Measurements from ENCODE around the gene LRGUK. TPM values are rescaled to one million over a fixed set of nuclear protein-coding genes. Genes with fewer than 3 reads are reported as not detected.

LRGUK gene
- total RNA-seq, 1 experiment from 2014 or later: 0.49 TPM

- peak; percentile 69 for ATAC-seq
- no TSS peak for BruUV-seq (replicated peaks)
- POLR2A ChIA-PET: no interaction called here
- Histone ChIP-seq H3K4me2 (ENCODE audit: low read length) (no peak overlapping the region), H3K79me2 (ENCODE audit: insufficient read depth, low read length) (no peaks in the 10 kb centered on the region), H3K9me3 (ENCODE audit: control insufficient read depth in 1 of 2, insufficient read depth in 1 of 2, low read depth in 1 of 2, low read length in 2 of 2) (no peaks in the 10 kb centered on the region), H3K4me1 (ENCODE audit: control insufficient read depth in 1 of 2, insufficient read depth in 2 of 2, low read length in 2 of 2) (no peaks in the 10 kb centered on the region), H3K9ac (ENCODE audit: low read length) (no peak overlapping the region), H3K27me3 (ENCODE audit: insufficient read depth, low read length) (no peaks in the 10 kb centered on the region), H3K9me2 (ENCODE audit: insufficient read depth) (no peaks in the 10 kb centered on the region), H4K20me1 (ENCODE audit: insufficient read depth) (no peaks in the 10 kb centered on the region), H3K27ac (ENCODE audit: low read depth, low read length) (no peak overlapping the region), H2AFZ (ENCODE audit: low read depth, low read length, poor library complexity, severe bottlenecking) (no peak overlapping the region), H3K36me3 (ENCODE audit: control insufficient read depth in 1 of 2, insufficient read depth in 2 of 2, low read length in 2 of 2) (no peaks in the 10 kb centered on the region), H3K4me3 (replicated peaks in 1 of 2; ENCODE audit: low read depth in 1 of 2, low read length in 2 of 2) (no peak overlapping the region)
- CTCF ChIA-PET: interaction anchor here (1.3 kb wide), 1 partner anchor 208 kb away, joined by 3 read pairs; no protein-coding TSS in a partner anchor
- RAD21 ChIA-PET (ENCODE audit: low non-redundant PET in 1 of 2, low total read pairs in 2 of 2, uncharacterized antibody in 2 of 2, unreplicated experiment in 2 of 2): no interaction called here
- DNase-seq (ENCODE audit: low read depth, low spot score): peak; percentile 10
- peak; percentile 61 for TF ChIP-seq RAD21 (IDR thresholded peaks at IDR 0.05; ENCODE audit: low read depth)
- peak in 1 of 3 experiments; percentile 38; a peak in 1 of 6 replicates for TF ChIP-seq CTCF (IDR thresholded peaks at IDR 0.05 in 2 of 3, conservative IDR thresholded peaks at IDR 0.05 in 1 of 3; ENCODE audit: borderline replicate concordance in 1 of 3, insufficient read depth in 1 of 3, low read depth in 2 of 3, low read length in 2 of 3)
- no peak for TF ChIP-seq ZFX (IDR thresholded peaks at IDR 0.05)
- intact Hi-C loops (cut with micrococcal nuclease): no loop called here
Measured at GRCh38 chr7:134254311-134254710, 127.2 kb downstream of the LRGUK start.

- no peaks in the 10 kb centered on the region for H3K79me2 ChIP-seq (ENCODE audit: insufficient read depth, low read length)
- no TSS peak for BruUV-seq (replicated peaks)
- no peak for ATAC-seq
- no peaks in the 10 kb centered on the region for H4K20me1 ChIP-seq (ENCODE audit: insufficient read depth)
- H3K27ac ChIP-seq (ENCODE audit: low read depth, low read length): no peak overlapping the region
- no peaks in the 10 kb centered on the region for H3K9me3 ChIP-seq (ENCODE audit: control insufficient read depth in 1 of 2, insufficient read depth in 1 of 2, low read depth in 1 of 2, low read length in 2 of 2)
- ChIA-PET CTCF (no interaction called here), POLR2A (no interaction called here), RAD21 (ENCODE audit: low non-redundant PET in 1 of 2, low total read pairs in 2 of 2, uncharacterized antibody in 2 of 2, unreplicated experiment in 2 of 2) (no interaction called here)
- no peaks in the 10 kb centered on the region for H3K9me2 ChIP-seq (ENCODE audit: insufficient read depth)
- no peak overlapping the region for H3K9ac ChIP-seq (ENCODE audit: low read length)
- H3K4me3 ChIP-seq (replicated peaks in 1 of 2; ENCODE audit: low read depth in 1 of 2, low read length in 2 of 2): no peak overlapping the region
- no peak overlapping the region for H2AFZ ChIP-seq (ENCODE audit: low read depth, low read length, poor library complexity, severe bottlenecking)
- H3K27me3 ChIP-seq (ENCODE audit: insufficient read depth, low read length): no peaks in the 10 kb centered on the region
- H3K36me3 ChIP-seq (ENCODE audit: control insufficient read depth in 1 of 2, insufficient read depth in 2 of 2, low read length in 2 of 2): no peaks in the 10 kb centered on the region
- DNase-seq (ENCODE audit: low read depth, low spot score): no peak
- H3K4me2 ChIP-seq (ENCODE audit: low read length): no peak overlapping the region
- TF ChIP-seq EGR1 (IDR thresholded peaks at IDR 0.05; ENCODE audit: low read depth): no peak
- peak; percentile 29; the same call in 1 of the 2 replicates for TF ChIP-seq RAD21 (IDR thresholded peaks at IDR 0.05; ENCODE audit: low read depth)
- no peak for TF ChIP-seq ZNF274 (IDR thresholded peaks at IDR 0.05; ENCODE audit: low read depth, low read length)
- H3K4me1 ChIP-seq (ENCODE audit: control insufficient read depth in 1 of 2, insufficient read depth in 2 of 2, low read length in 2 of 2): no peaks in the 10 kb centered on the region
- intact Hi-C loops (cut with micrococcal nuclease): no loop called here
Measured at GRCh38 chr7:134255814-134256213, 128.7 kb downstream of the LRGUK start.

Measured in HCT116 (cell line).